GM19240 (cell line): Measurements from ENCODE around the gene ECE1.

Experiments
- DNase-seq: peaks from one replicate; pipeline ENCODE4 v3.0.0; 2011; ENCODE audit warnings: low spot score; ENCODE audit not compliant: insufficient read length

ECE1 gene

DNA sequence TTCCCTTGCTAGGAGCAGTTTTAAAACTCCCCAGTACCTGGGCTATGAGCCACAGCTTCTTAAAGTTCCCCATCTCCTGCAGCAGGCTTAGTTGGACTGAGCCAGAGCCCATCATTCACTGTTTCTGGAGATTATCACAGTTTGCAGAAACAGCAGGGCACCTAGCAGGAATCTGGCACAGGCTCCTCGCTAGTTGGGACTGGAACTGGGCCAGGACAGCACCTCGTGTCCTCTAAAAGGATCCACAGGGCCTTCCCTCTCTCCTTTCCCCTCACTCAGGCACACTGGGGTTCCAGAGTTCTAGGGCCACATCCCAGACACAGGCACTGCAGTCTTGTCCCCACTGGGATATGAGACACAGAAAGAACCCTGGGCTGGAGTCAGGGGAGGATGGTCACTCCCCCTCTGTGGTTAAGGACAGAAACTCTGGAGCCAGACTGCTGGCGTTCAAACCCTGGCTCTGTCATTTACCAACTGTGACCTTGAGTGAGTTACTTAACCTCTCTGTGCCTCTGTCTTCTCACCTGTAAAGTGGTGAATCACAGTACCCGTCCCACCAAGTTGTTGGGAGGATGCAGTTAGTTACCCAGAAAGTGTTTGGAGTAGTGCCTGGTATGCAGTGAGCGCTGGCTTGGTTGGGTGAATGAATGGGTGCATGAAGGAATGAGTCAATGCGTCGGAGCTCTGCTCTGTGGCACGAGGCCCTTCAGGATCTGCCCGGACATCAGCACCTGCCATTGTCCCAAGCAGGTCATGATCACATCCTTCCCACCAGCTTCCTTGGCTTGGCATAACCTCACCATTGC is 18.8 kb upstream of the ECE1 start:
- DNase-seq: no peak

GRCh38 chr1:21308330-21308729 is 18.1 kb upstream of the ECE1 start:
- DNase-seq: no peak

DNA sequence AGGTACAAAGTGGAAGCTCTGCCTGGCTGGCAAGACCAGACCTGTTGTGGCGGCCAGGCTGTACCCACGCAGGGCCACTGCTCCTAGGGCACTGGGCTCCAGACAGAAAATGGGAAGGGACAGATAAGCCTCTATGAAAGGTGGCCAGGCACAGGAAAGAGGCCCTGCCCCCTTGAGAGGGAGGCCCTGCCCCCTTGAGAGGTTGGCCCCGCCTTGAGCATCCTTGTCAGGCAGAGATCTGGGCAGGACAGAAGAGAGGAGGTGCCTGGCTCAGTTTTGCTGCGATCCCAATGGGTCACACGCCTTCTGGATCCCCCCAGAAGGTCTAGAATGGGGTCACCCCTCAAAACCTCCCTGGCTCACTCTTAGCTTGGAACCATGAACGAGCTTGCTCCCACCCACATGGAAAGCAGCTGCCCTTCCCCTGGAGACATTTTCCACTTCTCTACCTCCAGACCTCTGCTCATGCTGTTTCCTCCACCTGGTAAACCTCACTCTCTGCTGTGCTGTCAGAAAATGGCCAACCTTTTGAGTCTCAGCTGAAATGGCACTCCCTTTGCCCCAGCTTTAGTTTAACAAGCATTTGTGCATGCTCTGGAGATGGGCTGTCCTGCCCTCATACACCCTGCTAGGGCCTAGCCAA is 17.5 kb upstream of the ECE1 start:
- DNase-seq: no peak

DNA sequence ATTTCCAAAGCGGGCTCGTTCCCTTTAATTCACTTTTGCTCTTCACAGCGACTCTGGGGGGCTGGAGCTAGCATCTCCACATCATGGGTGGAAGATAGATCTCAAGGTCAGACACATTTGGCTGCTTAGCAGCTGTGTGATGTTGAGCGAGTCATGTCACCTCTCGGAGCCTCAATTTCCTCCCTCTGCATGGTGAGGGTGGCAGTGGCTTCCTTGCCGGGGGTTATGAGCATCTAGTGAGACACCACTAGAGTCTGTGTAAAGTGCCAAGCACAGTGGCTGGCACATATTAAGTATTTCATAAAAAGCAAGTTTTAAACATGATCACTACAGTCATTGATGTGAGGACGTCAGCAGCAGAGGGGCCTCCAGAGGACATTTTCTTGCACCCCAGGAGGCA is 16.9 kb upstream of the ECE1 start:
- no peak for DNase-seq

DNA sequence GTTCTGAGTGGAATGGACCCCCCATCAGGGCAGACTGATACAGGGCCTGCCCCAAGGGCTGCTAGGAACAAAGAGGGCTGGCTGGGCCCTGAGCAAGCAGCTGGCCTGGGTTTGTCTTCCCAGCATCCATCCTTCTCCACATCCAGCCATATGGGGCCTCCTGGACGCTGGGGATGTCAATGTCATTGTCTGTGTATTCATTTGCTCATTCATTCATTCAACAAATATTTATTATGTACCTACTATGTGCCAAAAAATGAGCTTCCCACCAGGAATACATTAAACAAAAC is 15.6 kb upstream of the ECE1 start:
- no peak for DNase-seq

DNA sequence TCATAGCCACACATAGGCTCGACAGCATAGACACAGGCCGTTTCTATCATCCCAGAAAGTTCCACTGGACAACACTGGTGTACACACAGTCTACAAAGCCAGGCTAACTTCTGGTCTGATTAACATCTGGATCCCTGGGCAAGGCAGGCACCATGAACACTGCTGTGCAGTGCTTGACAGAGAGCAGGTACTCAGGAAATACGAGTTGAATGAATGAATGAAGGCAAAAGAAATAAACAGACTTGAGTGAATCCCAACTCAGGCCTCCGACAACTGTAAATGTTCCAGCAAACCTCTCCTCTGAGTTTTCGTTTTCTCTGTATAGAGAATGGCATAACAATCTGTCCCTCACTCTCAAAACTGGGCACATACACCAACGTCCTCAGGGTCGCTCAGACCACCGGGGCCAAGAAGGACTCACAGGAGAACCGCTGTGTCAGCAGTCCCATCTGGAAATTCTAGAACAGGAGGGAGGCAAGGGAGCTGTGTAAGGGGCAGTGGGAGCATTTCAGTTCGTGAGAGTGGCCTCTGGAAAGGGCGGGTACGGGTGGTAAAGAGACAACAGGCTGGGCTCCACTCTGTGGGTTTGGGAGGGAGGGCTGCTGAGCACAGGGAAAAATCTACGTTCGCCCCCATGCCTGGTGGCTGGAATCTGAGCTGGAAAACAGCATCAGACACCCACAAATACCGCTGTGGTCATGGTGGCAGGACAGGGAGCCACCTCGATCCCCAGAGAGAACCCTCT is 15.1 kb upstream of the ECE1 start:
- DNase-seq: no peak

DNA sequence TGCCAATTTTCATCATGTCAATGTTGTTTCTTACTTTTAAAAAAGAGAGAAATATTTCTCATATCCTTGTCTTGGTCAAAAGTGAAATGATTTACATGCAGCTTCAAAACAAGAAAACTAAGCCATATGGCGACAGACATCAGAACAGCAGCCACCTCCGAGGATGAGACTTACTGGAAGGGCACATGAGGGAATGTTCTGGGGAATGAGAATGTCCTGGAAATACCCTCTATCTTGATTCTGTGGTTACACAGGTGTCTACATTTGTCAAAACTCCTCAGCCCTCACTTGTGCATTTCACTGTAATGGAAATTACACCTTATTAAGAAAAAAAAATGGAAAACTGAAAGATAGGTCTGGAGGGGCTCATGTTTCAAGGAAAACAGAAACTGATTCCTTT is 14.2 kb upstream of the ECE1 start:
- no peak for DNase-seq

DNA sequence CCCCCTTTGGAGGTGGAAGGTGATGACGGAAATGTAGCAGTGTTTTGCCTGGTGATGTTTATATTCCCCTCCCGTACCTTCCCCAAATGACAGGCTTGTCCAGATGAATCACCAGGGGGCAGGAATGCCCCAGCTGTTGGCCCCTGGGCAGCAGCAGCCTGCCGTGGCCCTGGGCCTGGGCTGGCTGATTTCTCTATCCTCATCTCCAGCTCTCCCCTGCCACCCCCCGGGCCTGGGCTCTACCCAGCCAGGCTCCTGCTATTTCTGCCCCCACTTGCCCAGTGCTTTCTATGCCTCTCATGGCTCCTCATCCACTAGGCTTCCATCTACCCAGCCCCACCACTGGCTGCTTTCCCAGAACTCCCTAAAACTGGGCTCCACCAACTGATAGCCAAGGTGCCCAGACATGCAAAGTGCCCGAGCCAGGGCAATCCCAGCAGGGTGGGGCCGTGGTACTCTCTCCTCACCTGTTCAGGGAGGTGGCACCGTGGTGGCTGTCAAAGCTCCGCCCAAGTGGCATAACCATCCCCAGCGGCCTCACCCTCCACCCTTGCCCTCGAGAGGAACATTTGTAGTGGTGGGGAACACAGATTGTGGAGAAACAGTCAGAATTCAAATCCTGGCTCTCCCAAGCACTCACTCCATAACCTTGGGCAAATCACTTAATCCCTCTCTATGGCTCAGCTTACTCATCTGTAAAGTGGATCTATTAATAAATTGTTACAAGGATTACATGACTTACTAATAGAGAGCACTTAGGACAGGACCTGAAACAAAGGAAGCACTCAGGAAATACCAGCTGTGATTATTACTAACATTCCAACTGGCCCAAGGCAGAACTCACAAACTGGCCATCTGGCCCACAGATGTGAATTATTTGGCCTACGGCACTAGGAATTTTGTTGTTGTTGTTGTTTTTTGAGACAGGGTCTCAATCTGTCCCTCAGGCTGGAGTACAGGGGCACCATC is 12.8 kb upstream of the ECE1 start:
- DNase-seq: no peak

- DNase-seq: no peak
Observed at GRCh38 chr1:21301794-21302440, 11.7 kb upstream of the ECE1 start.

- no peak for DNase-seq
Observed at GRCh38 chr1:21300774-21301173, 10.5 kb upstream of the ECE1 start.

GRCh38 chr1:21299780-21300395 is 9.6 kb upstream of the ECE1 start:
- no peak for DNase-seq

DNA sequence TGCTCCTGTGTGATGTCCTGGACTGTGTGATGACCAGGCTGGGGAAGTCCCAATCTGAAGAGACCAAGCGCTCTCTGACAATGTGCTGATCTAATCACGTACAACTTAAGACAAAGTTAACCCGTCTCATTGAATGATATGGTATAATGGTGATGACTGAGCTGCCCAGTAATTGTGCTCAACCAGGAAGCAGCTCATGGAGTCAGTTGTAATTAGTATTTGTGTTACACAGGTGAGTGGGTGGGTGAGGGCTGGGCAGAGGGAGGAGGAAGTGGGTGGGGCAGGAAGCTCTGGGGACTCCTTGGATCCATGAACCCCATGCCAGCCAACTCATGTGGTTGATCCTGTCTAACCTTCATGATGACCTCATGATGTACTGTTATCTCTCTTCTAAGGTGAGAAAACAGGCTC is 8.7 kb upstream of the ECE1 start:
- no peak for DNase-seq

DNA sequence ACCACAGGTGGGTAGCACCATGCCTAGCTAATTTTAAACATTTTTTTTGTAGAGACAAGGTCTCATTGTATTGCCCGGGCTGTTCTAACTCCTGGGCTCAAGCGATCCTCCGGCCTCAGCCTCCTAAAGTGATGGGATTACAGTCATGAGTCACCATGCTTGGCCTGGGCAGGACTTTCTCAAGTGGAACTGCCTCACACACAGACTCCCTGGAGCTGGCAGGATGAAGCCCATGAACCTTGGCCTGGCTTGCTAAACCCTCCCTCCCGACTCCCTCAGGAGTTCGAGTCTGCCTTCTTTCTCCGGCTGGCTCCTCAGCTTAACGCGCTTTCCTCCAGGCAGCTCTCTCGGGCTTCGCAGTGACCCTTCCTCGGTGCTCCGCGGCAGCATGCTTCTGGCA is 7.7 kb upstream of the ECE1 start:
- DNase-seq: no peak

GRCh38 chr1:21296509-21297354 is 6.5 kb upstream of the ECE1 start:
- DNase-seq: no peak

DNA sequence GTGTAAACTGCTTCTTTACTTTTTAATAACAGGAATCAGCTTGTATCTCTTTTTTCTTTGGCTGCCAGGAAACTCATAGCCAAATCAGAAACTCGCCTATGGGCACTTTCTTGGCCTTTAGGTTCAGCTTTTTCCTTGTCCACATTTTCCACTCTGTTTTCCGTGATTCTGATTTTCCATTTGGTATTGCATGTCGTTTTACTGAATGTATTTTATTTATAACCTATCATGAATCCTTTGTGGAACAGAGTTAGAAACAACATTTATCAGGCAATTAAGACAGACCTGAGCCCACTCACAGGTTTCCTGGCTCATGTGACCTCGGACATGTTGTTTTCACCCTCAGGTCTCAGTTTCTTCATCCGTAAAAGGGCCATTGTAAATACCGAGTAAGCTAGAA is 5.3 kb upstream of the ECE1 start:
- no peak for DNase-seq

GRCh38 chr1:21295002-21295401 is 4.7 kb upstream of the ECE1 start:
- no peak for DNase-seq

DNA sequence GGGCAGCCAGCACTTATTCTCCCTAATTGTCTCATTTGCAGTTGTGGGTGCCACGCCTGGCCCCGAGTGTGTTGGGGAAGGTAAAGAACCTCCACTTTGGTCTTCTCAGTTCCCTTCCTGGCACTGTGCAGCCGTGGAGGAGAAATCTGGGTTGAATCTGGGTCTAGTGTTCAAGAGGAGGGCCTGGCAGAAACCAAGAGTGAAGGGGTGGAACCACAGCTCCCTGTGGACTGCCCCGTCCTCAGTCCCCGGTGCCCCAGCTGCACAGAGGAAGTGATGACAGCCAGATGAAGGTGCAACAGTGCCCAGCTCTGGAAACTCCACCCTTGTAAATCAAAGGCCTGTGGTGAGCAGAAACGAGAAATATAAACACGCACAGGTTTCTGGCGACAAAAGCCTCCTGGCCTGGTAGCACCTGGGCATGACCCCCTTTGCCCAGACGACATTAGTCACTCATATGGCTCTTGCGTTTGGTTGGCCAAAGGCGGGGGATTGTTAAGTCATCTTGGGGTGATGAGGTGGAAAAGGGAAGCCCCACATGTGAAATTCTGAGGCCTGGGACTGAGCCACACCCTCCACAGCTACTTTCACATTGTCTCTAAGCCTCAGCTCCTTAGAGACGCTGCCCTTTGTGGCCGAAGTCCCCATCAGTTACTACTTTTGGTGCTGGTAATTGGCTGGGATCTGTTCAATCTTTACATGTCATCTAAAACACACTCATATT is 4.2 kb upstream of the ECE1 start:
- DNase-seq: peak; percentile 73

GRCh38 chr1:21293537-21294265 is 3.4 kb upstream of the ECE1 start:
- DNase-seq: peak; percentile 45
